GM21367 (cell line): Measurements from ENCODE around the gene VCAN.
"Not testable (repeated sequence)": the region's sequence is repeated elsewhere in the genome, so short reads cannot be mapped to it uniquely, and the experiment has no call there.

Experiments
- ATAC-seq: cut with Tn5 transposase; IDR thresholded peaks from one replicate; pipeline ENCODE4 v1.9.1; 2021; ENCODE audit not compliant: unreplicated experiment

VCAN gene

DNA sequence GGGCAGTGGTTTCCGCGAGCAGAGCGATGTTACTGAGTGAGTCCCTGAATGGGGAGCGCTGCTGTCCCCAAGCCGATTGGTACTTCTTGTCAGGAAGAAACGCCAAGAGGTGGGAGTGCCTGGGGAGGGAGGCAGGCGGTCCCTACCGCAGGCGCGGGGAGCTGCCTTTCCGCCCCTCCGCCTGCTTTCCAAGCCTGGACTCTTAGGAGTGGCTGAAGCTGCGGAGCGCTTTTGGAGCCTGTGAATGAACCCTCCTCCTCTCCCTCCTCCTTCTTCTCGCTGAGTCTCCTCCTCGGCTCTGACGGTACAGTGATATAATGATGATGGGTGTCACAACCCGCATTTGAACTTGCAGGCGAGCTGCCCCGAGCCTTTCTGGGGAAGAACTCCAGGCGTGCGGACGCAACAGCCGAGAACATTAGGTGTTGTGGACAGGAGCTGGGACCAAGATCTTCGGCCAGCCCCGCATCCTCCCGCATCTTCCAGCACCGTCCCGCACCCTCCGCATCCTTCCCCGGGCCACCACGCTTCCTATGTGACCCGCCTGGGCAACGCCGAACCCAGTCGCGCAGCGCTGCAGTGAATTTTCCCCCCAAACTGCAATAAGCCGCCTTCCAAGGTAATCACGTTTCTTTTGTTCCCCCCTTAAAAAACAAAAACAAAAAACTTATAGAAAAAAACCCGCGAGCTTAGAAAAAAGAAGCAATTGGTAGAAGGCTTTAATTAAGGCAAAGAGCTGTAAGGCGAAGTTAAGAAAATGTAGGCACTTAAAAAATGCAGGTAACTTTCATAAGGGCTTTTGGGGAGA is at the start of gene VCAN:
Gene VCAN (plus strand): TSS at position 340 of the 808 bp plus-strand sequence. CDS start 11,775 bp downstream, outside the sequence.
- ATAC-seq = no peak

DNA sequence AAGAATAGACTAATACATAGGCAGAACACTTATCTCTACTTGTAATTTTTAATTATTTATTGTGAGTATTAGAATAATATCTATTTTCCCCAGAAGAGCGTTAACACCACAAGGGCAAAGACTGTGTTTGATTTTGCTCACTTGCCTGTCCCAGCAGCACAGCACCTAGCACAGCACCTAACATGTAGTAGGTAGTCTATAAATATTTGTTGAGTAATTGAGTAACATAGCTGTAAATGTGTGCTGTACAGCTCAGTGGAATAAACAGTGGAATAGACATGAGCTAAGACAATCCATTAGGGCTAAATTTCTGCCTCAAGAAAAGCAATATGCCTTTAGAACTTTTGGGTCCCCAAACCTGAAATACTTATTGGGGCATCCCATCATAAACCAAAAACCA is 49.3 kb upstream of the VCAN start:
- no peak for ATAC-seq

DNA sequence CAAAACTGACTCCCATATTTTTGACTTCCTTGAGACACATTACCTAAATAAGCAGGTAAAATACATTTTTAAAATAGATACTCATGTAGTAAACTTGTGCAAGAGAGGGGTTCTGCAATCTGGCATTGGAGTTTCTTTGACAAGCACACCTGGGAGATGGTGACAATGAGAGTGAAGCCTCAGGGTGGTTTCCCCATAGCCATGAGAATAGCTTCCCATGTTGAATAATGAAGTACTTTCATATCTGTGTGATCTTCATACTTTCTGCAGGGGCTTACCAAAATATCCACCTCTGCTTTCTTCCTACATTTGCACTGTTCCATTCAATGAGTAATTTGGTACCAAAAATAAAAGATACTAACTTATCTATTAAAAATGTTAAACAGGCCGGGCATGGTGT is 44.7 kb upstream of the VCAN start:
- no peak for ATAC-seq

GRCh38 chr5:83428126-83428525 is 43.4 kb upstream of the VCAN start:
- no peak for ATAC-seq

DNA sequence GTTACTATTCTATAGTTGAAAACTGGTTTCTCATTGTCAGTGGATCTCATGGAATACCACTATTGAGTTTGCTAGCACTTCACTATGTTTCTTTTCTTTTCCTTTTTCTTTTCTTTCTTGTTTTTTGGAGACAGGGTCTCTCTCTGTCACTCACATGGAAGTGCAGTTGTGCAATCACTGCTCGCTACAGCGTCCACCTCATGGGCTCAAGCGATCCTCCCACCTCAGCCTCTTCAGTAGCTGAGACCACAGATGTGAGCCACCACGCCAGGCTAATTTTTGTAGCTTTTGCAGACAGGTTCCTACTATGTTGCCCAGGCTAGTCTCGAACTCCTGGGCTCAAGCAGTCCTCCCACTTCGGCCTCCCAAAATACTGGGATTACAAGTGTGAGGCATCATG is 42.7 kb upstream of the VCAN start:
- ATAC-seq = no peak

GRCh38 chr5:83430130-83431010 is 41.2 kb upstream of the VCAN start:
- ATAC-seq = peak; percentile 82

- no peak for ATAC-seq
These were observed 37.7 kb upstream of the VCAN start for GRCh38 chr5:83433891-83434290.

- no peak for ATAC-seq
These were observed 36.6 kb upstream of the VCAN start for GRCh38 chr5:83434946-83435345.

GRCh38 chr5:83436276-83436675 is 35.3 kb upstream of the VCAN start:
- ATAC-seq = no peak

GRCh38 chr5:83437697-83438096 is 33.8 kb upstream of the VCAN start:
- ATAC-seq = not testable (repeated sequence)

DNA sequence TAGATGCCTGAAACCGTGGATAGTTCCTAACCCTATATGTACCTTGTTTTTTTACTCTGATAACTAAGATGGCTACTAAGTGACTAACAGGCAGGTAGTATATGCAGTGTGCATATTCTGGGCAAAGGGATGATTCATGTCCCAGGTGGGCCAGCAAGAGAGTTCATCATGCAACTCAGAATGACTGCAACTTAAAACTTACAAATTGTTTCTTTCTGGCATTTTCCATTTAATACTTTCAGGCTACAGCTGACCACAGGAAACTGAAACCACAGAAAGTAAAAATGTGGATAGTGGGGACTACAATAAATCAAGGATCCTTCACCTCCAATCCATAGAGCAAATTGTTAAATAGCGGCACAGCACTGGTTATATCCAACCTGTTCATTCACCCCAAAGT is 30.7 kb upstream of the VCAN start:
- no peak for ATAC-seq

GRCh38 chr5:83441747-83442146 is 29.8 kb upstream of the VCAN start:
- no peak for ATAC-seq

DNA sequence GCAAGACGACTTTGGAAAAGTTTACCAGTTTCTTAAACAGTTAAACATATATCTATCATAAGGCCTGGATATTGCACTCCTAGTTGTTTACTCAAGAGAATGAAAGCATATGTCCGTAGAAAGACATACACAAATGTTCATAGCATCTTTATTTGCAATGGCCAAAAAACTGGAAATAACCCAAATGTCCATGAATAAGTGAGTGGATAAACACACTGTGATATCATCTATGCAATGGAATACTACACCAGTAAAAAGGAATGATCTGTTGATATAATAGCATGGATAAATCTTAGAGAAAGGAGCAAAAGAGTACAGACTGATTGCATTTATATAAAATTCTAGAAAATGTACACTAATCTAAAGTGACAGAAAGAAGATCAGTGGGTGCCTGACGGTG is 28.0 kb upstream of the VCAN start:
- ATAC-seq = no peak

DNA sequence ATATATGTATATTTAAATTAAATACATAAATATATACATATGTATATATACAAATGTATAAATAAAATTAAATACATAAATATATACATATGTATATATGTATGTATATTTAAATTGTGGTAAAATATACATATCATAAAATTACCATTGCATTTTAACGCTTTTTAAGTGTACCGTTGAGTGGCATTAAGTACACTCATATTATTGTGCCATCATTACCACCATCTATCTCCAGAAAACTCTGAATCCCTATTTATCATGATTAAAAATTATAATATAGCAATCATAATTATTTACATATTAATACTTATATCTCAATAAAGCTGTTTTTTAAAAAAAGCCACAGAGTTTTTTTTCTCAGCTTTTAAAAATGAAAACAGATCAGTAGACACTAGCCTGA is 27.1 kb upstream of the VCAN start:
- ATAC-seq = no peak

DNA sequence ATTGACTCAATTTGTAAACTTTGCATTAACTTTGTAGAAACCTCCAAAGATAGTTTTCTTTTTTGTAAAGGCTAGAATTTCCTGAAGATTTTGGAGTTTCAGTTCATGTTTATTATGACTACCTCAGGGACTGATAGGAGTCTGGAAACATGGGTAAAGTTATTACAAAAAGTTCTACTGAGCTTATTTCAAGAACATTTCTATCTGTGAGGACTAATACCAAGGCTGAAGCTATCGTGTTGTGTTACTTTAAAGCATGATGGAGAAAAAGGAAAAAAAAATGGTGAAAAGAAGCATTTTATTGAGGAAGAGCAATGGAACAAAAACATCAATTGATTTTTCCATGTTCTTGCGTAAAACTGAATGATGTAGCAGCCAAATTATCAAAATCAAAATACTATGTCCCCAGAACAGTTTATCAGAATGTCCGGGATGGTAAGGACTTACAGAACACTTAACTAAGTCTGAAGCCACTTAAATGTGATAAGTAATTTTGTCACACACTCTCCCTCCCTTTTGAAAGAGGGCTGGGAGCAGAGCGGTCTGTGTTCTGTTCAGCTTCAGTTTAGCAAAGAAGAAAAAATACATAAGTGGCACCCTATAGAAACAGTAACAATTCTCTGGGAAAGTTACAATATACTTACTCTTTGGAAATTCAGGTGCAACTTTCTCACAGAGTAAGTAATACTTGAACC is 25.1 kb upstream of the VCAN start:
- no peak for ATAC-seq

- ATAC-seq = no peak
These were observed 24.0 kb upstream of the VCAN start for GRCh38 chr5:83447533-83447932.

DNA sequence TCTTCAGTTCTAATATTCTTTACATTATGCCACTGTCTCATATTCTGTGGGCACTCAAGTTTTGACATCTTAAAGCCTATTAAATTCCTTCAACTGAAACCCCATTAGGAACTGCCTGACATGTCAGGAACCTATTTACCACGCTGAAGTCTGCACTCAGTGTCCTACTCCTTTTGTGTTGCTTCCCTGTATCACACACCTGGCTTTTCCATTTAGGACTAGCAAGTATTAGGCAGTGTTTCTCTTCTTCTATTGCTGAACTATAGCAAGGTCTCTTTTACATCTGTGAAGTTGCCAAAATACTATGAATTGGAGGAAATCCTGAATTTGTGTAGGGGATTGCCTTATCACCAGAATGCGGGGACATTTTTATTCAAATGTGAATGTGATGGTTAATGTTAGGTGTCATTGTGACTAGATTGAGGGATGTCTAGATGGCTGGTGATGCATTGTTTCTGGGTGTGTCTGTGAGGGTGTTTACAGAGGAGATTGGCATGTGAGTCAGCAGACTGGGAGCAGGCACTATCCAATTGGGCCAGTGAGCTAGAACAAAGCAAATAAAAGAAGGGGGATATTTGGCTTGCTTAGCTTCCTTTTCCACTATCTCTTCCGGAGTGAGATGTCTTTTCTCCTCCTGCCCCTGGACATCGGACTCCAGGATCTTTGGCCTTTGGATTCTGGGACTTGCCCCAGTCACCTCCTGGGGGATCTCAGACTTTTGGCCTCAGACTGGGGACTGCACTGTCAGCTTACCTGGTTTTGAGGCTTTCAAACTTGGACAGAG is 21.2 kb upstream of the VCAN start:
- ATAC-seq = no peak

DNA sequence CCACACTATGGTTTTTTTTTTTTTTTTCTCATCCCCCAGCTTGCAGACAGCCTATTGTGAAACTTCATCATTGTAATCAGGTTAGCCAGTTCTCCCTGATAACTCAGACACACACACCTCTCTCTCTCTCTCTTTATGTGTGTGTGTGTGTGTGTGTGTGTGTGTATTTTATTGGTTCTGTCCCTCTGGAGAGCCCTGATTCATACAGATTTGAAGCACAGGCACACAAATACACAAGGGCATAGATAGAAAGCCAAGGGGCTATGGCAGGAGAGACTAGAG is 20.6 kb upstream of the VCAN start:
- no peak for ATAC-seq

GRCh38 chr5:83451955-83452354 is 19.6 kb upstream of the VCAN start:
- ATAC-seq = no peak

GRCh38 chr5:83453937-83454336 is 17.6 kb upstream of the VCAN start:
- ATAC-seq = no peak

- ATAC-seq = no peak
These were observed 7.3 kb upstream of the VCAN start for GRCh38 chr5:83464261-83464660.
